SK-N-MC (cell line): ENCODE results near the gene C1QTNF5.

Source experiments
- EZH2 ChIP-seq: fragments of 200-600 bp; sonication (generic); IDR thresholded peaks from one replicate; pipeline ENCODE4 v1.6.1; 2017; ENCODE audit warnings: antibody characterized with exemption
- FOXP2 ChIP-seq: optimal IDR thresholded peaks from 2 replicates; pipeline ENCODE3; 2011; ENCODE audit warnings: mild to moderate bottlenecking, moderate library complexity; ENCODE audit not compliant: insufficient read depth; ENCODE audit errors: extremely low read length, control extremely low read depth
- POLR2AphosphoS5 ChIP-seq: IDR thresholded peaks from 2 replicates; pipeline ENCODE4 v1.6.1; 2012; ENCODE audit warnings: mild to moderate bottlenecking, low read depth, low read length, borderline replicate concordance

DNA sequence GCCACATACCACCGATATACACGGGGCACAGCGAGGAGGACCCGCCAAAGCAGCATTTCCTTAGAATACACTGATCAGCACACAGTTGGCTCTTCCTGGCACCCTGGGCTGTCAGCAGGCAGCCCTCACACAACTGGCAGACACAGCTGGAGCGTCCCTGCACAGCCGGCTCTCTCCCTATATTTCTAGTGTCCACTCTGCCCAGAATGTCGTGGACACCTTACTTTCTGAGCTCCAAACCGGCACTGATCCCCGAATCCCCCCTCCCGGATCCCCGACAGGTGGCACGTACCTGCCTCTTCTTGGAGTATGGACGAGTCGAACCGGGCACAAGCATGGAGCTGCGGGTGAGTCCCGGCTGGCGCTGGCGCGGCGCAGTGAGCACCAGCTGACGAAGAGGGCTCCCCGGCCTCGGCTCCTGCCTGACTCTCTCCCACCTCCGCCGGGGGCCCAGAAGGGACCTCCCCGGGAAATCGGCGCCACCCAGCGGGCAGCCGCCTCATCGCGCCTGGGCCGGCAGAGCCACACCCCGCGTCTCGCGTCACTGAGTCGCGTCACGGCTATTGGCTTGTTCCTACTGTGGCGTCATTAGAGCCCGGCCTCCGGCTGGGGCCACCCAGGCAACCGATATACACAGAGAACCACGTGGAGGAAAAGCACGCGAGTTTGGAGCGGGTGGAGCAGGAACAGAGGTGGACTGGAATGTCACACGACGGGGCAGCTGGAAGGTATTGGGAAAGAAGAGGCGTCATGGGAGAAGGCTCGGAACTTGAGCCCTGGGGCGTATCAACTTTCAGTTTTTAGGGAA lies 40.7 kb upstream of the C1QTNF5 start, which contains the start of gene USP2:
- TF ChIP-seq POLR2AphosphoS5 (peak; percentile 19; the same call in 1 of the 2 replicates), EZH2 (no peak), FOXP2 (peak; percentile 65)
